BE2C (cell line): Measurements from ENCODE around the gene CHST11.

Source experiments
- DNase-seq: peaks from one replicate; pipeline ENCODE4 v3.0.0-alpha.2; 2020
- H3K27me3 ChIP-seq: fragments of 250-450 bp; sonication (Bioruptor Pico); 2 replicates; pipeline ENCODE4 v1.5.1; 2020; ENCODE audit warnings: mild to moderate bottlenecking
- H3K36me3 ChIP-seq: fragments of 250-450 bp; sonication (Bioruptor Pico); 2 replicates; pipeline ENCODE4 v1.5.1; 2020; ENCODE audit warnings: mild to moderate bottlenecking
- H3K4me1 ChIP-seq: fragments of 250-450 bp; sonication (Bioruptor Pico); 2 replicates; pipeline ENCODE4 v1.5.1; 2020
- H3K4me3 ChIP-seq: 2 replicates; pipeline ENCODE4 v1.5.1; 2011; ENCODE audit warnings: low read depth, low read length
- H3K9me3 ChIP-seq: fragments of 250-450 bp; sonication (Bioruptor Pico); 2 replicates; pipeline ENCODE4 v1.5.1; 2020
- TF ChIP-seq, protein P1 (sequence below): IDR thresholded peaks from 2 replicates; pipeline ENCODE4 v1.5.1; 2012; ENCODE audit warnings: mild to moderate bottlenecking, low read depth, low read length

The CHST11 gene

DNA sequence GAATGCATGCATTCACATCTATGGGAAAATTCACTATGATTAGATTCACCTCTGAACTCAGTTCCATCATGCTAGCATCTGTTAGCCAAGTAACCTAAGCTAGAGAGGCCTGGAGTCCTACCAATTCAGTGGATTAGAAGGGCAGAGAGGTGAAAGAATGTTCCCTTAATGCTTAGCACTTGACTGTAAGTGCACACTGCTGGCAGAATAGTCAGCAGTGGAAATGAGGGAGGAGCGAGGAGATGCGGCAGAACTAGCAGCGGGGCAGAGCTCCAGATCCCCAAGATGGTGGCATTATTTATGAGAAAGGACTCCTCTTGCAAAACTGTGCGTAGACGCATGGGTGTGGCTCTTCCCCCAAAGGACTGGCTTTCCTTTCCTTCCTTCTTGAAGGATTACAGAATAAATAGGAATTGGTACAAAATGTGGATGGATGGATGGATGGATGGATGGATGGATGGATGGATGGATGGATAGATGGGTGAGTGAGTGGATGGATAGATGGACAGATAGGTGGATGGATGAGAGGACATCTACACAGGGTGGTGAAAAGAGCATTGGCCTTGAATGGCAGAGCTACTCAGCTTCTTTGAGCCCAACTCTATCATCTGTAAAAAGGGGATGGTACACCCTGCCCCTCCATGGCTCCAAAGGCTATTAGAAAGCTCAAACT is 227.2 kb downstream of the CHST11 start:
- H3K9me3 ChIP-seq = no peaks in the 10 kb centered on the region
- TF ChIP-seq, protein P1, sequence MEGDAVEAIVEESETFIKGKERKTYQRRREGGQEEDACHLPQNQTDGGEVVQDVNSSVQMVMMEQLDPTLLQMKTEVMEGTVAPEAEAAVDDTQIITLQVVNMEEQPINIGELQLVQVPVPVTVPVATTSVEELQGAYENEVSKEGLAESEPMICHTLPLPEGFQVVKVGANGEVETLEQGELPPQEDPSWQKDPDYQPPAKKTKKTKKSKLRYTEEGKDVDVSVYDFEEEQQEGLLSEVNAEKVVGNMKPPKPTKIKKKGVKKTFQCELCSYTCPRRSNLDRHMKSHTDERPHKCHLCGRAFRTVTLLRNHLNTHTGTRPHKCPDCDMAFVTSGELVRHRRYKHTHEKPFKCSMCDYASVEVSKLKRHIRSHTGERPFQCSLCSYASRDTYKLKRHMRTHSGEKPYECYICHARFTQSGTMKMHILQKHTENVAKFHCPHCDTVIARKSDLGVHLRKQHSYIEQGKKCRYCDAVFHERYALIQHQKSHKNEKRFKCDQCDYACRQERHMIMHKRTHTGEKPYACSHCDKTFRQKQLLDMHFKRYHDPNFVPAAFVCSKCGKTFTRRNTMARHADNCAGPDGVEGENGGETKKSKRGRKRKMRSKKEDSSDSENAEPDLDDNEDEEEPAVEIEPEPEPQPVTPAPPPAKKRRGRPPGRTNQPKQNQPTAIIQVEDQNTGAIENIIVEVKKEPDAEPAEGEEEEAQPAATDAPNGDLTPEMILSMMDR = no peak
- no peak overlapping the region for H3K4me3 ChIP-seq
- H3K36me3 ChIP-seq = no peaks in the 10 kb centered on the region
- no peaks in the 10 kb centered on the region for H3K27me3 ChIP-seq
- H3K4me1 ChIP-seq = peaks cover 9% of the 10 kb centered on the region
- DNase-seq = no peak

DNA sequence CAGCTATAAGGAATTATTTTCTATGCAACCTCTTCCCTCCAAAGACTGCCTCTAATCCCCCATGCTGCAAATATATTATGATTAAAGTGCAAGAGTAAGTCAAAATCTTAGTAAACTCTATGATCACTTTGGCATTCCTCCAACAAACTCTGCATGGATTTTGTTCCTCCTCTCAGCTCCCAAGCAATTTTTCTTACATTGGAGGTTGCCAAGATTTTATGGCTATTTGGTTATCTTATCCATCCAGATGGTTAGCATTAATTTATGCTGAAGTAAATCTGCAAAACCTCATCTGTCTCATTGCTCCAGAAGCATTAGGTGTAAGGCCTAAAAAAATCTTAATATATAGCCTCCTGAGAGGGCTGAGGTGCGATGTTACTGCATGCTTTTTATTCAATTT is 228.1 kb downstream of the CHST11 start:
- DNase-seq = no peak
- TF ChIP-seq, protein P1 = no peak
- no peaks in the 10 kb centered on the region for H3K27me3 ChIP-seq
- no peaks in the 10 kb centered on the region for H3K36me3 ChIP-seq
- H3K4me1 ChIP-seq = peaks cover 9% of the 10 kb centered on the region
- no peak overlapping the region for H3K4me3 ChIP-seq
- H3K9me3 ChIP-seq = no peaks in the 10 kb centered on the region

DNA sequence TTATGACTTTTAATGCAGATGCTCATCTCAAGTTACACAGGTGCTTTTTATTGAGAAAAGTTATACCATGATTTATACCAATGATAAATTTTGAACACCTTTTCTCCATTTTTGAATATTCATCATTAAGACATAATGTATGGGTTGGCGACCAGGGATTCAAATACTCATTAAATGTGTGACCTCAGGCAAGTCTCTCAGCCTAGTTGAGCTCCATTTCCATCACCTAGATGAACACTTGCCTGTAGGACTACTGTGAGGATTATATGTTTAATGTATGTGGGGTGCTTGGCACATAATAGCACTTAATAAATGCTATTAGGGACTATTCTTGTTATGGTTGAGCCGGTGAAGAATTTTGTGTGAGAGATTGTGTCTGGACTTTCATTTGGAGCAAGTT is 228.6 kb downstream of the CHST11 start:
- no peak for DNase-seq
- Histone ChIP-seq H3K27me3 (no peaks in the 10 kb centered on the region), H3K4me1 (peaks cover 9% of the 10 kb centered on the region), H3K36me3 (no peaks in the 10 kb centered on the region), H3K4me3 (no peak overlapping the region), H3K9me3 (no peaks in the 10 kb centered on the region)
- TF ChIP-seq, protein P1 = no peak

DNA sequence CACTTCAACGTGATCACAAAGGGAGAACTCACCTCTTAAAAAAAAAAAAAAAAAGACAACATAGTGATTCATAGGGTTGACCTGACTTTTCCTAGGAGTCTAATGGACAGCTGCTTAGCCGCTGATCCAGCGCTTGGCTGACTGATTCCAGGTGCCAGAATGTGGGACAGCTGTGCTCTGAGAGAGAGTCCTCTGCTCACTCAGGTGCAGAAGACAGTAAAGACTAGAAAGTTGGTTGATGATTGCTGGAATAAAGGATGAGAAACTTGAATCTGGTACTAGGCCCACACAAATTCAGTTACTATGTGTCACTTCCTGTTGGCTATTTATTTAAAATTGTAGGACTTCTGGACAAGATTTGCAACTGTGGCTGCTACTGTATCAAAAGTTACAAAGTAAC is 229.4 kb downstream of the CHST11 start:
- no peak for DNase-seq

DNA sequence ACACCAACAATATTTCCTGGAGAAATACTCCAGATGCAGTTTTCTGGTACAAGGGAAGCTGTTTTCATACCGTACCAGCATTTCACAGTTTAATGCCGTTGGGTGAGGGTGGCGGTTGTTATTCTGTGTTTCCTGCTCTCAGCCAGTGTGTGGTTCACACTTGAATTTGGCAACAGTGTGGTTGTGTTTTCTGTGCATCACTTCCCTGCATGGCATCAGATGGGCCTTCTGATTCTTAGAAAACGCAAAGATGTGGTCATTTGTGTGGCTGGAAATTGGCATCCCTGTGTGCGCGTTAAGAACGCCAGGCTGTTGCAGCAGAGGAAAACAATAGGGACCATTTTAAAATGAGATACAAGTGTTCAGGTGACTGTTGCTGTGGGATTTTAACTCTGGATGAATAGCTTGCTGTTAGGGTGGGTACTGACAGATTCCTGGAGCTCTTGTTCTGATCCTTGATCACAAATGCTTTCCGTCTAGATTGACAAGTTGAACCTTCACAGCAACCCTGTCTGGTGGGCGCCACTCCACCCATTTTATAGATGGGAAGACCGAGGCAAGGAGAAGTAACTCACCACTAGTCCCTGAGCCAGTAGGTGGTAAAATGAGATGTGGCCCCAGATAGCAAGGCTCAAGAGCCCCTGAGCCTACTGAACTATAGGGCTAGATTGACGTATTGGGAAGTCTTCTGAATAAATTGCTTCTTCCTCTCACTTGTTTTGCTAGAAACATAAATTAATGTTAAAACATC is 231.2 kb downstream of the CHST11 start:
- Histone ChIP-seq H3K4me3 (no peak overlapping the region), H3K4me1 (peaks cover 9% of the 10 kb centered on the region), H3K36me3 (no peaks in the 10 kb centered on the region), H3K9me3 (no peaks in the 10 kb centered on the region), H3K27me3 (no peaks in the 10 kb centered on the region)
- TF ChIP-seq, protein P1 = no peak
- DNase-seq = no peak

More for the DNA sequence above, 229.4 kb downstream of the CHST11 start:
- Histone ChIP-seq H3K4me3 (no peak overlapping the region), H3K36me3 (no peaks in the 10 kb centered on the region), H3K27me3 (no peaks in the 10 kb centered on the region), H3K4me1 (peaks cover 9% of the 10 kb centered on the region), H3K9me3 (no peaks in the 10 kb centered on the region)
- TF ChIP-seq, protein P1 = no peak

DNA sequence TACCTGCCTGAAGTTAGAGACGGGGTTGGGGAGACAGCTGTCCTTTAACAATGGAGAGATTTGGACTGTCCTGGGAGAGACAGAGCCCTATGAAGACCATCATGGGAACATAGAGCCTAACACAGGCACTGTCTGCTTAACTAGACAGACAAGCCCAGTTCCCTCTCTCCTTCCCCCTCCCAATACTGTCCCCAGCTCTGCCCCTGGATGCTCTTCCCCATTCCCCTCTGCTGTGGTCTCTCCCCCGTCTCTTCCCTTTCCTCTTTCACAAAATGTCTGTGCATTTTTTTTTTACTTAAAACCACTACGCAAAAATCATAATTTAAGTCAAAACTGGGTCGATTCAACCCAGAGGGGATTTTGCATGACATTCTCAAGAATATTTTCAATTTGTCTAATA is 232.9 kb downstream of the CHST11 start:
- H3K36me3 ChIP-seq = no peaks in the 10 kb centered on the region
- H3K4me1 ChIP-seq = peaks cover 8% of the 10 kb centered on the region
- no peaks in the 10 kb centered on the region for H3K27me3 ChIP-seq
- no peak for DNase-seq
- TF ChIP-seq, protein P1 = no peak
- no peaks in the 10 kb centered on the region for H3K9me3 ChIP-seq
- H3K4me3 ChIP-seq = no peak overlapping the region
